ENCODE results near the gene MYRIP. TPM values are rescaled to one million over a fixed set of nuclear protein-coding genes. Genes with fewer than 3 reads are reported as not detected.

MYRIP gene
- total RNA-seq, 1 experiment from 2014 or later, result 1.6 TPM

- ATAC-seq, result no peak
- peaks cover 9% of the 10 kb centered on the region; the same call in 1 of the 2 replicates for H3K9me3 Mint-ChIP-seq
- no peak overlapping the region for H3K4me3 Mint-ChIP-seq
- ChIA-PET CTCF (interaction anchor here (0.8 kb wide), 1 partner anchor 10 kb away, joined by 3 read pairs; the partner anchor contains the start of gene EIF1B), POLR2A (no interaction called here)
- no peaks in the 10 kb centered on the region for H3K27me3 Mint-ChIP-seq (ENCODE audit: low read depth)
- no peak for DNase-seq (ENCODE audit: low spot score)
- no peaks in the 10 kb centered on the region for H3K4me1 Mint-ChIP-seq
- H3K27ac Mint-ChIP-seq, result peak overlapping the region; percentile 25; the same call in 1 of the 2 replicates
- TF ChIP-seq IRF1 (CRISPR knock-in tag; IDR thresholded peaks at IDR 0.05) (no peak), RORB (CRISPR knock-in tag; IDR thresholded peaks at IDR 0.05) (no peak), GTF2I (CRISPR knock-in tag; conservative IDR thresholded peaks at IDR 0.05) (no peak), E2F4 (CRISPR knock-in tag; IDR thresholded peaks at IDR 0.05; ENCODE audit: borderline replicate concordance, low read depth) (no peak), ERG (CRISPR knock-in tag; IDR thresholded peaks at IDR 0.05) (no peak)
- no peaks in the 10 kb centered on the region for H3K36me3 Mint-ChIP-seq
Measured at GRCh38 chr3:40299130-40299720, 489.8 kb downstream of the MYRIP start.

DNA sequence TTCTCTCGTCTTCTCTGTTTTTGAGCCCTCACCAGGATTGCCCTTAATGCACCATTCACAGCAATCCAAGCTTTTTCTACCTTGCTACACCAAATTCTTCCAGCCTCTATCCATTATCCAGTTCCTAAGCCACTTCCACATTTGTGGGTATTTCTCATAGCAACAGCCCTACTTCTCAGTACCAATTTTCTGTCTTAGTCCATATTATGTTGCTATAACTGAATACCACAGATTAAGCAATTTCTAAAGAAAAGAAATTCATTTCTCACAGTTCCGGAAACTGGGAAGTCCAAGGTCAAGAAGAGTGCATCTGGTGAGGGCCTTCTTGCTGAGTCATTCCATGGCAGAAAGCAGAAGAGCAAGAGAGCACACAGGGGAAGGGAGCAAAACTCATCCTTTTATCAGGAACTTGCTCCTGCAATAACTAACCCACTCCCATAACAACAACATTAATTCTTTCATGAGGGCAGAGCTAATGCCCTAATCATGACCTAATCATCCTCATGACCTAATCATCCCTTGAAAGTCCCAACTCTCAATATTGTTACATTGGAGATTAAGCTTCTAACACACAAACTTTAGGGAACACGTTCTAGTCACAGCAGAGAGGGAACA lies 490.4 kb downstream of the MYRIP start:
- no peaks in the 10 kb centered on the region for H3K36me3 Mint-ChIP-seq
- H3K27ac Mint-ChIP-seq, result peak overlapping the region; percentile 25
- H3K4me1 Mint-ChIP-seq, result no peaks in the 10 kb centered on the region
- TF ChIP-seq ZNF423 (CRISPR knock-in tag; IDR thresholded peaks at IDR 0.05) (no peak), NFE2L1 (CRISPR knock-in tag; IDR thresholded peaks at IDR 0.05) (no peak), NR2C2 (CRISPR knock-in tag; IDR thresholded peaks at IDR 0.05) (no peak), IRF2 (CRISPR knock-in tag; IDR thresholded peaks at IDR 0.05; ENCODE audit: borderline replicate concordance, low read depth) (no peak), NFATC4 (CRISPR knock-in tag; IDR thresholded peaks at IDR 0.05) (no peak), TEAD1 (CRISPR knock-in tag; IDR thresholded peaks at IDR 0.05) (no peak), GABPB1 (CRISPR knock-in tag; IDR thresholded peaks at IDR 0.05) (no peak), CREB1 (CRISPR knock-in tag; IDR thresholded peaks at IDR 0.05) (no peak), HMGA2 (CRISPR knock-in tag; IDR thresholded peaks at IDR 0.05) (no peak), PREB (CRISPR knock-in tag; IDR thresholded peaks at IDR 0.05; ENCODE audit: borderline replicate concordance) (no peak), TCF7 (CRISPR knock-in tag; IDR thresholded peaks at IDR 0.05; ENCODE audit: low read depth) (no peak), AR (CRISPR knock-in tag; IDR thresholded peaks at IDR 0.05) (no peak)
- TF ChIP-seq, protein P1, sequence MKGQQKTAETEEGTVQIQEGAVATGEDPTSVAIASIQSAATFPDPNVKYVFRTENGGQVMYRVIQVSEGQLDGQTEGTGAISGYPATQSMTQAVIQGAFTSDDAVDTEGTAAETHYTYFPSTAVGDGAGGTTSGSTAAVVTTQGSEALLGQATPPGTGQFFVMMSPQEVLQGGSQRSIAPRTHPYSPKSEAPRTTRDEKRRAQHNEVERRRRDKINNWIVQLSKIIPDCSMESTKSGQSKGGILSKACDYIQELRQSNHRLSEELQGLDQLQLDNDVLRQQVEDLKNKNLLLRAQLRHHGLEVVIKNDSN (CRISPR knock-in tag; IDR thresholded peaks at IDR 0.05), result no peak
- DNase-seq (ENCODE audit: low spot score) (no peak), ATAC-seq (no peak)
- ChIA-PET POLR2A (no interaction called here), CTCF (interaction anchor here (0.8 kb wide), 1 partner anchor 9 kb away, joined by 3 read pairs; the partner anchor contains the start of gene EIF1B)
- H3K9me3 Mint-ChIP-seq, result peaks cover 9% of the 10 kb centered on the region; the same call in 1 of the 2 replicates
- no peaks in the 10 kb centered on the region for H3K27me3 Mint-ChIP-seq (ENCODE audit: low read depth)
- H3K4me3 Mint-ChIP-seq, result no peak overlapping the region
